Lower lobe of right lung (tissue), 2 donors: ENCODE results near the gene SMIM38. TPM values are rescaled to one million over a fixed set of nuclear protein-coding genes. Genes with fewer than 3 reads are reported as not detected.
"Not testable (repeated sequence)": the region's sequence is repeated elsewhere in the genome, so short reads cannot be mapped to it uniquely, and the experiment has no call there.

ENCODE experiments used
- ATAC-seq, 2 donors: fragments of 200-7000 bp; cut with Tn5 transposase; one replicate each; pipeline ENCODE4 v1.9.1; 2020 to 2022; ENCODE audit warnings: mild to moderate bottlenecking in 2 of 2, moderate library complexity in 2 of 2
- DNase-seq: peaks from one replicate; pipeline ENCODE4 v3.0.0-alpha.2; 2020
- H3K27ac ChIP-seq: fragments of 200-600 bp; one replicate; pipeline ENCODE4 v1.8.0; 2022
- H3K27me3 ChIP-seq: fragments of 200-600 bp; one replicate; pipeline ENCODE4 v1.8.0; 2022; ENCODE audit warnings: low read depth
- H3K36me3 ChIP-seq: fragments of 200-600 bp; one replicate; pipeline ENCODE4 v1.8.0; 2022; ENCODE audit warnings: mild to moderate bottlenecking
- H3K4me1 ChIP-seq: fragments of 200-600 bp; one replicate; pipeline ENCODE4 v1.8.0; 2022
- H3K4me3 ChIP-seq: fragments of 200-600 bp; one replicate; pipeline ENCODE4 v1.8.0; 2022; ENCODE audit warnings: mild to moderate bottlenecking
- H3K9me3 ChIP-seq: fragments of 200-600 bp; one replicate; pipeline ENCODE4 v1.8.0; 2022
- intact Hi-C: fragments of 100-400 bp; cut with DNase I; formaldehyde crosslinking; loops from one replicate; pipeline ENCODE4 v1.11.0; 2022
- total RNA-seq: library from RNA; stranded (reverse); fragmentation: NEBNext Ultra II Directional; extraction: Animal tissue kit (Norgen Biotek cat#: 25700); gene quantifications from one replicate; pipeline ENCODE4 v1.2.1, GENCODE V29; 2021
- TF ChIP-seq, protein P1 (sequence below): fragments of 200-600 bp; IDR thresholded peaks from one replicate; pipeline ENCODE4 v1.8.0; 2022; ENCODE audit warnings: antibody characterized with exemption, mild to moderate bottlenecking
- donor health status: DM: no; HTN: yes; CAD: no; lungs with severe emphysema.

SMIM38 gene
- total RNA-seq, 1 donor from 2014 or later: not detected

DNA sequence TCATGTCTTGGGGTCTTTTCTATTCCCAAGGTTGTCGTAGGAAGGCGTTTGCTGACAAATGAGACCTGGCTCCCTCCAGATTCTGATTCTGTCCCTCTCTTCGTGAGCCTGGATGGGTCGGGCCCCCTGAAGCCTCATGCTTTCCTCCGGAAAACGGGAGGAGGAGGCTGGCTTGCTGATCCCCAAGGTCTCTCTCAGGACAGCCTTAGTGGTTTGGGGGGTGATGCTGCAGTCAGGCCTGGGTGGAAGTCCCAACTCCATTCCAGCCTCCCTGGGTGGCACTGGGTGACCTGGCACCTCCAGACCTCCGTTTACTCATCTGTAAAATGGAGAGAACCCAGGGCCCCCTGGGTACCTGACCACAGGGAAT is 23.4 kb upstream of the SMIM38 start:
- TF ChIP-seq, protein P1, sequence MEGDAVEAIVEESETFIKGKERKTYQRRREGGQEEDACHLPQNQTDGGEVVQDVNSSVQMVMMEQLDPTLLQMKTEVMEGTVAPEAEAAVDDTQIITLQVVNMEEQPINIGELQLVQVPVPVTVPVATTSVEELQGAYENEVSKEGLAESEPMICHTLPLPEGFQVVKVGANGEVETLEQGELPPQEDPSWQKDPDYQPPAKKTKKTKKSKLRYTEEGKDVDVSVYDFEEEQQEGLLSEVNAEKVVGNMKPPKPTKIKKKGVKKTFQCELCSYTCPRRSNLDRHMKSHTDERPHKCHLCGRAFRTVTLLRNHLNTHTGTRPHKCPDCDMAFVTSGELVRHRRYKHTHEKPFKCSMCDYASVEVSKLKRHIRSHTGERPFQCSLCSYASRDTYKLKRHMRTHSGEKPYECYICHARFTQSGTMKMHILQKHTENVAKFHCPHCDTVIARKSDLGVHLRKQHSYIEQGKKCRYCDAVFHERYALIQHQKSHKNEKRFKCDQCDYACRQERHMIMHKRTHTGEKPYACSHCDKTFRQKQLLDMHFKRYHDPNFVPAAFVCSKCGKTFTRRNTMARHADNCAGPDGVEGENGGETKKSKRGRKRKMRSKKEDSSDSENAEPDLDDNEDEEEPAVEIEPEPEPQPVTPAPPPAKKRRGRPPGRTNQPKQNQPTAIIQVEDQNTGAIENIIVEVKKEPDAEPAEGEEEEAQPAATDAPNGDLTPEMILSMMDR: no peak
- Histone ChIP-seq H3K27me3 (no peaks in the 10 kb centered on the region), H3K36me3 (no peaks in the 10 kb centered on the region), H3K4me1 (peaks cover 7% of the 10 kb centered on the region), H3K27ac (no peak overlapping the region), H3K9me3 (peaks cover 5% of the 10 kb centered on the region), H3K4me3 (no peak overlapping the region)
- ATAC-seq (no peak), DNase-seq (no peak)
- intact Hi-C loops: no loop called here

DNA sequence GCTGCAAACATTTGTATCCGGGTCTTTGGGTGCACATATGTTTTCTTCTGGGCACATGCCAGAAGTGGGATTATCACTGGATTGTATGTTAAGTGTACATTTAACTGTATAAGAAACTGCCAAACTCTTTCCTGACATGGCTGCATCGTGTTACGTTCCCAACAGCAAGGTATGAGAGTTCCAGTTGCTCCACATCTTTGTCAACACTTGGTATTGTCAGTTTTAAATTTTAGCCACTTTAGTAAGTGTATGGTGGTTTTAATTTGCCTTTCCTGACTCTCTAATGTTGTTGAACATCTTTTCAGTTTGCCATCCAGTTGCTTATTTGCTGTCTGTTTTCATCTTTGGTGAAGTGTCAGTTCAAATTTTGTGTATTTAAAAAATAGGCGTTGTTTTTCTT is 22.5 kb upstream of the SMIM38 start:
- Histone ChIP-seq H3K4me3 (no peak overlapping the region), H3K27ac (no peak overlapping the region), H3K36me3 (no peaks in the 10 kb centered on the region), H3K4me1 (peaks cover 7% of the 10 kb centered on the region), H3K9me3 (peaks cover 5% of the 10 kb centered on the region), H3K27me3 (no peaks in the 10 kb centered on the region)
- intact Hi-C loops: no loop called here
- no peak for DNase-seq
- no peak for ATAC-seq
- TF ChIP-seq, protein P1: no peak

DNA sequence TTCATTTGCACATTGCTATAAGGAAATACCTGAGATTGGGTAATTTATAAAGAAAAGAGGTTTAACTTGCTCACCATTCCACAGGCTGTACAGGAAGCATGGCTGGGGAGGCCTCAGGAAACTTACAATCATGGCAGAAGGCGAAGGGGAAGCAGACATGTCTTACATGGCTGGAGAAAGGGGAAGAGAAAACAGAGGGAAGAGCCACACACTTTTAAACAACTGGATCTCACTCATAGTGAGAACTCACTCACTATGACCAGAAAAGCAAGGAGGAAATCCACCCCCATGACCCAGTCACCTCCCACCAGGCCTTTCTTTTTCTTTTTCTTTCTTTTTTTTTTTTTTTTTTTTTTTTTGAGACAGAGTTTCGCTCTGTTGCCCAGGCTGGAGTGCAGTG is 21.6 kb upstream of the SMIM38 start:
- H3K27me3 ChIP-seq, H3K9me3 ChIP-seq, intact Hi-C loops, DNase-seq, H3K4me3 ChIP-seq, ATAC-seq, H3K36me3 ChIP-seq, H3K4me1 ChIP-seq, H3K27ac ChIP-seq: not testable (repeated sequence)

DNA sequence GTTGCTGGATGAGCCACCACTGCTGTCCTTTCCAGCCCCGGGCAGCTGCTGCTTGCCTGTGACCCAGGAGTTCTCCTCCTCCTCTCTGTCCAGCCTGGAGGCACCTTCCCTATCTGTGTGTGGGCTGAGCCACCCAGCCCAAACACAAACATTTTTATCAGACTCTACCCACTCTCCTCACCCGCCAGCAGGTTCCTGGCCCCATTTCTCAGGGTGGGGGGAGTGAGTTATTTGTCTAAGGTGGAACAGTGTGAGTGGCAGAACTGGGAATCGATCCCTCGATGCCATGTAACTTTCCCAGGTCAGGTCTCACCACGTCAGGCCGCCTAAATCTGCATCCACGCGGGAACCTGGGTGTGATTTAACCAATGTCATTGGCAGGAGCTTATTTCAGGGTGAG is 20.8 kb upstream of the SMIM38 start:
- ATAC-seq (no peak), DNase-seq (no peak)
- Histone ChIP-seq H3K4me1 (peaks cover 7% of the 10 kb centered on the region), H3K27me3 (no peaks in the 10 kb centered on the region), H3K4me3 (no peak overlapping the region), H3K9me3 (no peaks in the 10 kb centered on the region), H3K36me3 (no peaks in the 10 kb centered on the region), H3K27ac (no peak overlapping the region)
- intact Hi-C loops: no loop called here
- TF ChIP-seq, protein P1: no peak

DNA sequence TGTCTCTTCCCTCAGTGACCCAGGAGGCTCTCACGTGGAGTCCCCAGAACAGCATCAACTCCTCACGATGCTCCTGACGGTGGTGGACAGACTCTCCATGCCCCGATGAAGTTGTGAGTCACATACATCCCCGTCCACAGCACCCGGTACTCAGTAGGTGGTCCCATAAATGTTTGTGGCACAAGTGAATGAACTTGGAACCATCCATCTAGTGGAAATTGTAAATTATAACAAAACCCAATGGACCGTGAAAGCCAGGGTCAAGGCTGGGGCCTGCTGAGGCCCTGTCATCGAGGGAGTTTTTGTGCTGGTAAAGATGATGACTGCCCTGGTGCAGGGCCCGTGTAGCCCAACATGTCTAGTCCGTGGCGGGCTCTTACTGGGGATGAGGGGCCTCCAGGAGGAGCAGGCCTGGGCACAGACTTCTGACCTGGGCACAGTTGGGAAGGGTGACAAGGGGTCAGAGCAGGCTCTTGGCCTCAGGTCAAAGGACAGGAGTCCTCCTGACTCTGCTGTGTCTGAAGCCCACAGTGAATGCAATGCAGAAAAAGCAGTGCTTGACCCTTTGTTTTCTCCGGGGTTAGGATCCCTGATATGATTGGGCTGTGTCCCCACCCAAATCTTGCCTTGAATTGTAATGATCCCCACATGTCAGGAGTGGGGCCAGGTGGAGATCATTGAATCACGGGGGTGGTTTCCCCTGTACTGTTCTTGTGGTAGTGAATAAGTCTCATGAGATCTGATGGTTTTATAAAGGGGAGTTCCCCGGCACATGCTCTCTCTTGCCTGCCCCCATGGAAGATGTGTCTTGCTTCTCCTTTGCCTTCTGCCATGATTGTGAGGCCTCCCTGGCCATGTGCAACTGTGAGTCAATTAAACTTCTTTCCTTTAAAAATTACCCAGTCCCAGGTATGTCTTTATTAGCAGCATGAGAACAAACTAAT is 20.0 kb upstream of the SMIM38 start:
- ATAC-seq: no peak

DNA sequence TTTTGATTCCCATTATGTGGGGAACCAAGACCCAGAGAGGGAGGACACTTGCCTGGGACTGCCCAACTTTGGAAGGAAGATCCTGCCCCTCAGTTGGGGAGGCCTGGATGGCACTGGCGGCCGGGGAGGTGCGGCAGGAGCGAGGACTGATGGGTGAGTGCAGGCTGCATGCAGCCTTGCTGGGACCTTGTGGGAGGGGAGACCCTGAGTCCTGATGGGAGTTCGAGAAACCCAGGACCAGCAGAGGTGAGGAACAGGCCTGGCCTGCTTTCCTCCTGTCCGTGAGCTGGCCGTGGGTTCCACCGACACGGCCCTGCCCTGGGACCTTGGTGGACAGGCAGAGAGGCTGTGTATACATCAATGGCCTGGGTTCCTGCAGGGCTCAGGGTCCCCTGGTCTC is 19.3 kb upstream of the SMIM38 start:
- Histone ChIP-seq H3K4me3 (no peak overlapping the region), H3K36me3 (no peaks in the 10 kb centered on the region), H3K27ac (no peak overlapping the region), H3K9me3 (no peaks in the 10 kb centered on the region), H3K27me3 (no peaks in the 10 kb centered on the region), H3K4me1 (peaks cover 4% of the 10 kb centered on the region)
- intact Hi-C loops: no loop called here
- TF ChIP-seq, protein P1: no peak
- DNase-seq: no peak
- ATAC-seq: no peak

More for the DNA sequence above, 20.0 kb upstream of the SMIM38 start:
- Histone ChIP-seq H3K9me3 (no peaks in the 10 kb centered on the region), H3K36me3 (no peaks in the 10 kb centered on the region), H3K4me1 (peaks cover 7% of the 10 kb centered on the region), H3K4me3 (no peak overlapping the region), H3K27ac (no peak overlapping the region), H3K27me3 (no peaks in the 10 kb centered on the region)
- DNase-seq: no peak
- TF ChIP-seq, protein P1: no peak
- intact Hi-C loops: no loop called here
